Measurements from ENCODE around the gene SPRY2.

DNA sequence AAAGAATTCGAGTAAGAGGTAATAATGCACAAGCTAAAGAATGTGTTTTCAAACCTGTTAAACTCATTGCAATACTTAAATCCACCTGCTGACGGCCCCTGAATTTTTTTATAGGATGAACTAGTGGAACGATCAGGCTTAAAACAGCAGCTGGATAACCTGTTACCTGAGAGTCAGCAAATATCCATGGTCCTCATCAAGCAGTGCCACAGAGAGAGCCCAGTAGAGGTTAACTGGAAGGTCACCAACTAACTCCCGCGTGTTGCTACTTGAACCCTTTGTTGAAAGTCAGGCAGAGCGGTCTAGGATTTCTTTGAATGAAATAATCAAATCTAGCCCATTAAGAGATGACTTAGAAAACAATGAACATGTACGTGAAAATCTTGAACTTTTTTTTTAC, 47.6 kb upstream of the SPRY2 start:
- TF ChIP-seq, protein P1, sequence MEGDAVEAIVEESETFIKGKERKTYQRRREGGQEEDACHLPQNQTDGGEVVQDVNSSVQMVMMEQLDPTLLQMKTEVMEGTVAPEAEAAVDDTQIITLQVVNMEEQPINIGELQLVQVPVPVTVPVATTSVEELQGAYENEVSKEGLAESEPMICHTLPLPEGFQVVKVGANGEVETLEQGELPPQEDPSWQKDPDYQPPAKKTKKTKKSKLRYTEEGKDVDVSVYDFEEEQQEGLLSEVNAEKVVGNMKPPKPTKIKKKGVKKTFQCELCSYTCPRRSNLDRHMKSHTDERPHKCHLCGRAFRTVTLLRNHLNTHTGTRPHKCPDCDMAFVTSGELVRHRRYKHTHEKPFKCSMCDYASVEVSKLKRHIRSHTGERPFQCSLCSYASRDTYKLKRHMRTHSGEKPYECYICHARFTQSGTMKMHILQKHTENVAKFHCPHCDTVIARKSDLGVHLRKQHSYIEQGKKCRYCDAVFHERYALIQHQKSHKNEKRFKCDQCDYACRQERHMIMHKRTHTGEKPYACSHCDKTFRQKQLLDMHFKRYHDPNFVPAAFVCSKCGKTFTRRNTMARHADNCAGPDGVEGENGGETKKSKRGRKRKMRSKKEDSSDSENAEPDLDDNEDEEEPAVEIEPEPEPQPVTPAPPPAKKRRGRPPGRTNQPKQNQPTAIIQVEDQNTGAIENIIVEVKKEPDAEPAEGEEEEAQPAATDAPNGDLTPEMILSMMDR (IDR thresholded peaks at IDR 0.05): no peak
- TF ChIP-seq POLR2A (IDR thresholded peaks at IDR 0.05): no peak
